GM18511 (cell line): ENCODE measurements around the gene TMEM115.

Source experiments
- ATAC-seq: cut with Tn5 transposase; IDR thresholded peaks from one replicate; pipeline ENCODE4 v1.9.1; 2021; ENCODE audit warnings: mild to moderate bottlenecking, moderate library complexity; ENCODE audit not compliant: unreplicated experiment

Gene TMEM115

GRCh38 chr3:50378024-50378423, 18.7 kb upstream of the TMEM115 start:
- no peak for ATAC-seq

- no peak for ATAC-seq
Measured at GRCh38 chr3:50375258-50375931, 16.1 kb upstream of the TMEM115 start.

GRCh38 chr3:50374363-50375257, 15.3 kb upstream of the TMEM115 start:
- ATAC-seq, result no peak

- no peak for ATAC-seq
Measured at GRCh38 chr3:50373146-50374051, 14.1 kb upstream of the TMEM115 start.

DNA sequence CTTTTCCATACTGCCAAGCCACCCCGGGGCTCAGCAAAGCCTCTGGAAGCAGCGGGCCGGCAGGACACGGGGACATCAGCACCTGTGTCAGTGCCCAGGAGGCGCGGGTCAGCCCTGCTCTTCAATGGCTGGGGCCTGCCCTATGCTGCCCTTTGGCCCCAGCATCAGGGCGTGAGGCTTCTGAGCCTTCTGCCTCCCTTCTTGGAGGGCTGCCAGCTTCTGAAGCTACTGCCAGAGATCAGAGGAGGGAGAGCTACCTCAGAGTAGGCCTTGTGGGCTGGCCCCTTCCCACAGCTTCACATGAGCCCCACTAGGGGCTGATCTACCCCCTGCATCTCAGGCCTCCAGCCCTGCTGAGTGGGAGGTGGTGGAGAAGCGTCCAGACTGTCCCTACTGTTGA, 13.0 kb upstream of the TMEM115 start:
- no peak for ATAC-seq

DNA sequence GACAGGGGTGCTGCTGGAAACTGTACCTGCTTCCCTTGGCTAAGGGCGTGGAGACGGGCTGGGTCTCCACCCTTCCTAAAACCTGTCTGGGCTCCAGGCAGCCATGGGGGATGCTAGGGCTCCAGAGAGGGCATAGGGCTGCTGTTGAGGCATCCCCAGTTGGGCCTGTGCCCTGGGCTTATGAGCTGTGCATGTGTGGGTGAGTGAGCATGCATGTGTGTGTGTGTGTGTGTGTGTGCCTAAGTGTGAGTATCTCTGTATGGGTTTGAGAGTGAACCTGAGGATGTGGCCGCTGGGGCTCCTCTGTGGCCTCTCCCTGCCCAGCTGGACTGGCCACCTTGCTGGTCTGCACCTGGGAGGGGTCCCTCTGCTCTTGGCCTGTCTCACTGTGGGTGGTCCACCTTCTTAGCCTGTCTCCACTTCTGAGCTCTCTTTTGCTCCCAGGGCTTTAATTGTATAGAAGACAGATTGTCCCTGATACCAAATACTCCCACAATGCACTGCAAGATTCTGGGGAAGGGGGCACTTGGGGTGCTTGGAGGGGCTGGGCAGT, 11.9 kb upstream of the TMEM115 start:
- no peak for ATAC-seq

- no peak for ATAC-seq
Measured at GRCh38 chr3:50370594-50370993, 11.3 kb upstream of the TMEM115 start.

GRCh38 chr3:50369012-50369670, 9.8 kb upstream of the TMEM115 start:
- no peak for ATAC-seq

DNA sequence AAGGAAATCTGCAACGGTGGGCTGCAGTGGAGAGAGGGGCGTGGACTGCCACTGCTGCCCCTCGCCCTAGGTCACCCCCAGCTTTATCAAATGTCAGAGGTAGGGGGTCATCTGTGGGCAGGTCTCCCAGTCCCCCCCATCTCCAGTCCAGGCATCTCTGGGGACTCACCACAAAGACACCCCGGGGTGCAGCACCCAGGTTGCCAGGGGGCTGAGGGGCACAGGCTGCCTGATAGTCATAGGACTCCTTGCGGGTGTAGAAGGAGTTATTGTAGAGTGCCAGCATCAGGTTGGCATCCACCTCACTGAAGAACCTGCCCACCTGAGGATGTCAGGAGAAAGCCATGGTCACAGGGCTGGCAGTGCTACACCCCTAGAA, 6.5 kb upstream of the TMEM115 start:
- ATAC-seq, result no peak

DNA sequence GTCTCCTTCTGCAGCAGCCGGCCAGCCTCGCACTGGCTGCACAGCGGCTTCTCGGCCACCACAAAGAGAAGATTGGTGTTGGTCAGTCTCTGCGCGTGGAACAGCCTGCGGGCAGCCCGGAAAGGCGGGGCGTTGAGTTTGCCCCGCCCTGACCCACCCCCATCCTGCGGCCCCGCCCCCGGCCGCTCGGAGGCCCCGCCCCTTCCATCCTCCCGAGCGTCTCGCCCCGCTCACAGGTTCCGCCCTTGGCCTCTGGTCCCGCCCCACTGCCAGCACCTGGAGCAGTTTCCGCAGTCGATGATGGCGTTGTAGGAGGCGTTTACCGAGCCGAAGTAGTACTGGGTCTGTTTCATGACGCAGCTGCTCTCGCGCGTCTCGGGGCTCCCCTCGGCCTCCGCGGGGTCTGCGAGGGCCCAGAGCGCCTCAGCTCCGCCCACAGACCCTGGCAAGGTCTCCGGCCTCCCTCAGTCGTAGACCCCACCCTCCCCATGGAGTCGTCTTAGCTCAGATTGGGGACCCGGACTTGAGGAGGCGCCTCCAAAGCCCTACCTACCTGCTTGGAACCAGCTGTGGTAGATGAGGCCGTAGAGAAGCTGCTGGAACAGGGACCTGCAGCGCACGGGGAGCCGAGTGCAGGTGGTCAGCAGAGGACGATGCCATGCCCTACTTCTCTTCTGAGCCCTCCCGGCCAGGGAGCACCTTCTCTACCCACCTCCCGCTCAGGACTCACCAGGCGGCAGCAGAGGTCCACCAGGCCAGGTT, 5.9 kb upstream of the TMEM115 start:
- peak; percentile 88 for ATAC-seq

DNA sequence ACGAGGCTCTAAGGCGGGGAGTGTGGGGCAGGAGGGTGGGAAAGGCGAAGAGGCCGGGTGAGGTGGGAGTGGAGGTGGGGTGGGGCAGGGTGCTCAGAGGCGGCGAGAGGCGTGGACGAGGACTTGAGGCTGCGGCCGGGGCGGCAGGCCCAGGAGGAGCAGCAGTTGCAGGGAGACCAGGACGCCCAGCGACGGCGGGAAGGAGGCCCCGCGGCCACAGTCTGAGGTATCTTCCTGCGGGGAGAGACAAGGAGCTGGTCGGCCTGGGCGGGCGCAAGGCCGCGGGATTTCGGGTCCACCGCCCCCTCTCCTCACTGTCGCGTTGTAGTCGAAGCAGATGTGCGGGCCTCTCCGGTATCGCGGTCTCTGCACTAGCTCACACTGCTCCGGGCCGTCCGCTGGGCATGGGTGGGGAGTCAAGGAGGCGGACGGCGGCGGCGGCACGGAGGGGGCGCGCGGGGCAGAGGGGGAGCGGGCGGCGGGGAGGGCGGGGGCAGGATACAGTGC, 5.3 kb upstream of the TMEM115 start:
- ATAC-seq, result peak; percentile 12

DNA sequence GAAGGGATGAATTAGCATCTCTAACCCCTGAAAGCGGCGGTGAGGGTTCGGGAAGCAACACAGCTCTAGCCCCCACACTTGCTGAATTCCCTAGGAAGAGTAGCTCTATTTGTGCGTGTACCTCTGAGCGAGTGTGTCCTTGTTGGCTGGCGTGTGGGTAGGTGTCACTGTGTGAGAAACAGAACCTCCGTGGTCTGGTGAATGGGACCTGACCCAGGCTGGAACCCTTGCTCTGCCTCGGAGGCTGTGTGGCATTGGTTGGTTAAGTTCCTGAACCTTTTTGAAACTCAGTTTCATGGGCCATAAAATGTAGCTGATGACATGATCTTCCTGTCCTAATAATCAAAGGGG, 414 bp upstream of the TMEM115 start:
- ATAC-seq, result peak; percentile 29

GRCh38 chr3:50358355-50358910, 888 bp downstream of the TMEM115 start:
- no peak for ATAC-seq

GRCh38 chr3:50357481-50357880, 1.8 kb downstream of the TMEM115 start:
- no peak for ATAC-seq

GRCh38 chr3:50356553-50356952, 2.8 kb downstream of the TMEM115 start:
- ATAC-seq, result no peak

- no peak for ATAC-seq
Measured at GRCh38 chr3:50355829-50356552, 3.3 kb downstream of the TMEM115 start.

DNA sequence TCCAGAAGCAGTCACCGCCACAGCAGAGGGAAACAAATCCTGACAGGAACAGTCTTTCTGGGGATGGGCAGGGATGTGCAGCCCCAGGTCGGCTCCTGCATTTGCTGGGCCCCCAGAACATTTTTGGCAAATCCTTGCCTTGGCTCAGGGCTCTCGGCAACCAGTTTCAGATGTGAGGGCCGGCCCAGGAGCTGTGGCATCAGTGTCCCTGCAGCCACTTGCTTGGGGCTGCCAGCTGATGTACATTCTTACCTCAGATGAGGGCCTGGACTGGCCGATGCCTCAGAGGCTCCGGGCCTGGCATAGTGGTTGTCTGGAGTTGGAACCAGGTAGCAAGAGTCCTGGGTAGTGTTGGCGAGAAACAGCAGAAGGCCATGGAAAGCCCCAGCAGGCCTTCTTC, 4.5 kb downstream of the TMEM115 start:
- ATAC-seq, result no peak

GRCh38 chr3:50354186-50354764, 5.0 kb downstream of the TMEM115 start:
- ATAC-seq, result no peak
